Activated CD8-positive, alpha-beta memory T cell treated with anti-CD3 and anti-CD28 coated beads, Interleukin-2, amount 50 U/mL, for 1 hour (primary cell): ENCODE results near the gene OR5M3.

Source experiments
- DNase-seq: peaks from one replicate; pipeline ENCODE4 v3.0.0-alpha.2; 2020; ENCODE audit errors: extremely low read depth

Gene OR5M3

GRCh38 chr11:56473252-56473651 is at the start of gene OR5M3:
TSS of gene OR5M3 (minus strand) at chr11:56473352. CDS start at chr11:56470497, 2,855 bp downstream.
- no peak for DNase-seq

GRCh38 chr11:56522008-56522407 is 48.9 kb upstream of the OR5M3 start:
- DNase-seq: no peak

GRCh38 chr11:56513280-56513679 is 40.1 kb upstream of the OR5M3 start:
- no peak for DNase-seq

- DNase-seq: no peak
Observed at GRCh38 chr11:56509439-56509838, 36.3 kb upstream of the OR5M3 start.

GRCh38 chr11:56497010-56497409 is 23.9 kb upstream of the OR5M3 start:
- no peak for DNase-seq

GRCh38 chr11:56495117-56495516 is 22.0 kb upstream of the OR5M3 start:
- no peak for DNase-seq

- DNase-seq: no peak
Observed at GRCh38 chr11:56491270-56491669, 18.1 kb upstream of the OR5M3 start, which contains the start of gene OR5M8. TSS of gene OR5M8 (minus strand) at chr11:56491370. CDS start at chr11:56491370, 0 bp downstream.

GRCh38 chr11:56486801-56487200 is 13.6 kb upstream of the OR5M3 start:
- DNase-seq: no peak

GRCh38 chr11:56474729-56475235 is 1.6 kb upstream of the OR5M3 start:
- no peak for DNase-seq

- DNase-seq: no peak
Observed at GRCh38 chr11:56457076-56457475, 16.1 kb downstream of the OR5M3 start.

GRCh38 chr11:56453521-56453920 is 19.6 kb downstream of the OR5M3 start:
- no peak for DNase-seq
